ENCODE measurements around the gene GPR84. TPM values are rescaled to one million over a fixed set of nuclear protein-coding genes. Genes with fewer than 3 reads are reported as not detected.
A peak's percentile ranks its signal among the peaks of the same experiment; 100 is the strongest.

Gene GPR84
- polyA plus RNA-seq, 1 of the 3 experiments (the other 2 are of a cell fraction), result 0.03 TPM

DNA sequence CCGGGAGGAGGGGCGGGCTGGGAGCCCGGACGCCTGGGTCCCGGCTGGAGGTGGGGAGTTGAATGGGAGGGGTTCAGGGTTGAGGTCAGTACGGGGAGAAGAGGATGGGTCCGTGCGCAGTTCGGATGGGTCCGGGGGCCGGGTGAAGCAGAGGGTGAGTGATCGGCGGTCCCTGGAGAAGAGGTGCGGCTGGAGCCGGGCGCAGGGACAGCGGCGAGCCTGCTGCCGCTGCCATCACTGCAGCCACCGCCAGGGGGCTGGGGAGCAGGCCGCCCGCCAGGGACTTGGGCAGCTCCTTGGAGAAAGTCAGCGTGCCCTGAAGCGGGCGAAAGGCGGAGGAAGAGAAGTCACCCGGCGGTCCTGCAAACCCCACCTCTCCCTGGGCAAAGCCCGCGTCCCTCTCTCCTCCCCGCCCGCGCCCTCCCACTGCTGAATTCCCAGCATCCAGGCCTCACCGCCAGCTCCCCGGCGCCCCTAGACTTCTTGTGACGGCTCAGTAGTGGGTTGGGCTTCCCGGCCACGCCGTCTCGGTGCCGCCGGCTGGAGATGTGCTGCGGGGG is 6.0 kb upstream of the GPR84 start (continued):
- TF ChIP-seq, protein P1, sequence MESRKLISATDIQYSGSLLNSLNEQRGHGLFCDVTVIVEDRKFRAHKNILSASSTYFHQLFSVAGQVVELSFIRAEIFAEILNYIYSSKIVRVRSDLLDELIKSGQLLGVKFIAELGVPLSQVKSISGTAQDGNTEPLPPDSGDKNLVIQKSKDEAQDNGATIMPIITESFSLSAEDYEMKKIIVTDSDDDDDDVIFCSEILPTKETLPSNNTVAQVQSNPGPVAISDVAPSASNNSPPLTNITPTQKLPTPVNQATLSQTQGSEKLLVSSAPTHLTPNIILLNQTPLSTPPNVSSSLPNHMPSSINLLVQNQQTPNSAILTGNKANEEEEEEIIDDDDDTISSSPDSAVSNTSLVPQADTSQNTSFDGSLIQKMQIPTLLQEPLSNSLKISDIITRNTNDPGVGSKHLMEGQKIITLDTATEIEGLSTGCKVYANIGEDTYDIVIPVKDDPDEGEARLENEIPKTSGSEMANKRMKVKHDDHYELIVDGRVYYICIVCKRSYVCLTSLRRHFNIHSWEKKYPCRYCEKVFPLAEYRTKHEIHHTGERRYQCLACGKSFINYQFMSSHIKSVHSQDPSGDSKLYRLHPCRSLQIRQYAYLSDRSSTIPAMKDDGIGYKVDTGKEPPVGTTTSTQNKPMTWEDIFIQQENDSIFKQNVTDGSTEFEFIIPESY (IDR thresholded peaks at IDR 0.05; ENCODE audit: borderline replicate concordance, low read depth), result no peak
- TF ChIP-seq, protein P2, sequence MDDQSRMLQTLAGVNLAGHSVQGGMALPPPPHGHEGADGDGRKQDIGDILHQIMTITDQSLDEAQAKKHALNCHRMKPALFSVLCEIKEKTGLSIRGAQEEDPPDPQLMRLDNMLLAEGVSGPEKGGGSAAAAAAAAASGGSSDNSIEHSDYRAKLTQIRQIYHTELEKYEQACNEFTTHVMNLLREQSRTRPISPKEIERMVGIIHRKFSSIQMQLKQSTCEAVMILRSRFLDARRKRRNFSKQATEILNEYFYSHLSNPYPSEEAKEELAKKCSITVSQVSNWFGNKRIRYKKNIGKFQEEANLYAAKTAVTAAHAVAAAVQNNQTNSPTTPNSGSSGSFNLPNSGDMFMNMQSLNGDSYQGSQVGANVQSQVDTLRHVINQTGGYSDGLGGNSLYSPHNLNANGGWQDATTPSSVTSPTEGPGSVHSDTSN (IDR thresholded peaks at IDR 0.05), result no peak
- TF ChIP-seq, protein P3, sequence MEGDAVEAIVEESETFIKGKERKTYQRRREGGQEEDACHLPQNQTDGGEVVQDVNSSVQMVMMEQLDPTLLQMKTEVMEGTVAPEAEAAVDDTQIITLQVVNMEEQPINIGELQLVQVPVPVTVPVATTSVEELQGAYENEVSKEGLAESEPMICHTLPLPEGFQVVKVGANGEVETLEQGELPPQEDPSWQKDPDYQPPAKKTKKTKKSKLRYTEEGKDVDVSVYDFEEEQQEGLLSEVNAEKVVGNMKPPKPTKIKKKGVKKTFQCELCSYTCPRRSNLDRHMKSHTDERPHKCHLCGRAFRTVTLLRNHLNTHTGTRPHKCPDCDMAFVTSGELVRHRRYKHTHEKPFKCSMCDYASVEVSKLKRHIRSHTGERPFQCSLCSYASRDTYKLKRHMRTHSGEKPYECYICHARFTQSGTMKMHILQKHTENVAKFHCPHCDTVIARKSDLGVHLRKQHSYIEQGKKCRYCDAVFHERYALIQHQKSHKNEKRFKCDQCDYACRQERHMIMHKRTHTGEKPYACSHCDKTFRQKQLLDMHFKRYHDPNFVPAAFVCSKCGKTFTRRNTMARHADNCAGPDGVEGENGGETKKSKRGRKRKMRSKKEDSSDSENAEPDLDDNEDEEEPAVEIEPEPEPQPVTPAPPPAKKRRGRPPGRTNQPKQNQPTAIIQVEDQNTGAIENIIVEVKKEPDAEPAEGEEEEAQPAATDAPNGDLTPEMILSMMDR (IDR thresholded peaks at IDR 0.05), result peak; percentile 81
- peak; percentile 51; the same call in 1 of the 2 replicates for TF ChIP-seq SIN3A (IDR thresholded peaks at IDR 0.05; ENCODE audit: borderline replicate concordance, low read depth, low read length)

DNA sequence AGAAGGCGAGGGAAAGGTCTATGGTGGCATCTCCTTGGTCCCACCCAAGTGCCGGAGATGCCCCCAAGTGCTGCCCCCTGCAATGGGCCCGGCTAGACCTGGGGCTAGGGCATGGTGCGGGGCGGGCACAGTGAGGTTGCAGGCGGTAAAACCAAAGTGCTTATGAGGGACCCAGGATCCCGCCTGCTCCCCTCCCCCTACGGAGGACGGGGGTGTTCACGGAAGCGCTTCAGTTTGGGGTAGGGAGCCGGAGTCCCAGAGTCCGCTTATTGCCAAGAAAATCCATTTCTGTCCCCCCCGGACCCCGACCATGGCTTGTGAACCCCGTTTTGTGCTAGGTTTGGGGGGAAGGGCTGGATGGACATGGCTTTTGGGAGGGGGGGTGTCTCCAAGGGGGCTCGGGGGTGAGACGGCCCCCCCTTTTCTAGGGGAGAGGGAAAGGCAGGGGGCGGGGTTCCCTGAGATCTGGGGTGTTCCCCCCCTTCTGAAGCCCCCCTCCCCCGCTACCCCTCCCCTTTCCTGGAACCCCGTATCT is 5.4 kb upstream of the GPR84 start:
- peak overlapping the region; percentile 75; the same call in 1 of the 2 replicates for H3K4me2 ChIP-seq
- H4K20me1 ChIP-seq (ENCODE audit: insufficient read depth), result no peaks in the 10 kb centered on the region
- no peak overlapping the region for H3K27ac ChIP-seq (ENCODE audit: low read depth in 2 of 2, low read length in 1 of 2)
- no peak for TF ChIP-seq RFX5 (IDR thresholded peaks at IDR 0.05; ENCODE audit: low read length)
- TF ChIP-seq NRF1 (IDR thresholded peaks at IDR 0.05; ENCODE audit: low read depth, low read length), result no peak
- TF ChIP-seq CHD2 (IDR thresholded peaks at IDR 0.05; ENCODE audit: low read length, partially characterized antibody), result no peak
- TF ChIP-seq MEF2A (IDR thresholded peaks at IDR 0.05; ENCODE audit: borderline replicate concordance, low read depth), result no peak
- TF ChIP-seq, protein P4, sequence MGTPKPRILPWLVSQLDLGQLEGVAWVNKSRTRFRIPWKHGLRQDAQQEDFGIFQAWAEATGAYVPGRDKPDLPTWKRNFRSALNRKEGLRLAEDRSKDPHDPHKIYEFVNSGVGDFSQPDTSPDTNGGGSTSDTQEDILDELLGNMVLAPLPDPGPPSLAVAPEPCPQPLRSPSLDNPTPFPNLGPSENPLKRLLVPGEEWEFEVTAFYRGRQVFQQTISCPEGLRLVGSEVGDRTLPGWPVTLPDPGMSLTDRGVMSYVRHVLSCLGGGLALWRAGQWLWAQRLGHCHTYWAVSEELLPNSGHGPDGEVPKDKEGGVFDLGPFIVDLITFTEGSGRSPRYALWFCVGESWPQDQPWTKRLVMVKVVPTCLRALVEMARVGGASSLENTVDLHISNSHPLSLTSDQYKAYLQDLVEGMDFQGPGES (IDR thresholded peaks at IDR 0.05; ENCODE audit: low read depth, low read length), result no peak
- no peak for TF ChIP-seq POLR2AphosphoS5 (IDR thresholded peaks at IDR 0.05; ENCODE audit: low read depth, low read length)
- ChIA-PET POLR2A (interaction anchor here (0.7 to 1.0 kb wide), 2 partner anchors 11 to 36 kb away, joined by 3 to 4 read pairs; no protein-coding TSS in a partner anchor), CTCF (interaction anchor here (0.6 to 3.3 kb wide), 18 partner anchors 10 to 363 kb away, joined by 3 to 69 read pairs (median 8); partner anchors contain the start of genes COPZ1 and ZNF385A)
- DNase-seq, result no peak
- no peaks in the 10 kb centered on the region for H3K9me3 ChIP-seq
- peaks cover 11 to 31% of the 10 kb centered on the region in 2 experiments; a peak in 2 of 4 replicates for H3K4me1 ChIP-seq (ENCODE audit: control insufficient read depth in 1 of 2, insufficient read depth in 2 of 2, low read depth in 1 of 2, low read length in 1 of 2)
- peaks cover 5% of the 10 kb centered on the region for H3F3A ChIP-seq (replicated peaks; ENCODE audit: insufficient read depth)
- no peaks in the 10 kb centered on the region for H3K27me3 ChIP-seq (ENCODE audit: insufficient read depth)
- H3K9ac ChIP-seq, result no peak overlapping the region
- no peak overlapping the region; a peak in 1 of 4 replicates for H3K4me3 ChIP-seq (ENCODE audit: low read depth in 2 of 2, low read length in 1 of 2)
- 58% methylated on average over 15 of the region's 21 CpGs for WGBS (ENCODE audit: low lambda C conversion rate)
- no peaks in the 10 kb centered on the region for H3K9me2 ChIP-seq
- no peak overlapping the region for H2AFZ ChIP-seq (ENCODE audit: low read depth)
- H3K36me3 ChIP-seq (replicated peaks in 1 of 2; ENCODE audit: control insufficient read depth in 1 of 2, insufficient read depth in 2 of 2, low read length in 1 of 2), result no peaks in the 10 kb centered on the region
- no peaks in the 10 kb centered on the region for H3K79me2 ChIP-seq (ENCODE audit: insufficient read depth)
